Endothelial cell of hepatic sinusoid (primary cell): Measurements from ENCODE around the gene DNMT3A.

Experiments used
- in situ Hi-C: cut with HindIII; loops from 2 replicates; pipeline ENCODE4 v1.10.0; 2017; ENCODE audit warnings: low sequenced_read_pairs

DNMT3A gene

DNA sequence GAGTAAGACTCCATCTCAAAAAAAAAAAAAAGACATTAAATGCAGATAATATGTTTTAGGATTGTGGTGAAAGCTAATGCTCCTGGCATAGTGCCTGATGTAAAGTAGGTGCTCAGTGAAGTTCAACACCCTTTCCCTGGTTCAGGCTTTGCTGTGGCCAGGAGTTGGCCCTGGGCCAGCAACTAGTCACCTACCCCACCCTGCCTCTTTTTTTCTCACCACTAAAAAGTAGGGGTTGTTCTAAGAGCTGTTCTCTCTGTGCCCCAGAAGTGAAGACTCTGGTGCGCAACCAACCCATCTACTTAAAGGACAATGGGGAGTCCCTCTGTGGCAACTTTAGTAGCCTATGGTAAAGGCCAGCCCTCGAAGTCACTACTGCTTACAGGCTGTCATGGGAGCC, 75.9 kb downstream of the DNMT3A start:
- in situ Hi-C loops = no loop called here

DNA sequence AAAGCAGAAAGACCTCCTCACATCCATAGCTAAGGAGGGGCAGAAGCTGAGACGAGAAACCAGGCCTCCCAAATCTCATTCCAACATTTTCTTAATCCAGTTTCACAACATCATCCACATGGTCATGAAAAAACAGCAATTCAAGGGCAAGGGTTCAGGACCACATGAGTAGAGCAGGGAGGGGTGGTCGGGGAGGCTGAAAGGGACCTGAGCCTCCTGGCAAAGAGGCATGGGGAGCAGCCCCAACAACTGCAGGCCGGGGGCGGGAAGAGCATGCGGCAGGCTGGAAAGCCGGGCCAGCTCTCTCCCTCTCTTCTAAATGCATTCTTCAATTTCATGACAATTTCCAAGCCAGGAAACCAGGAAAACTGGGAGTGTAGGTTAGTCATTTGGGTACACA, 76.7 kb downstream of the DNMT3A start:
- in situ Hi-C loops = no loop called here

DNA sequence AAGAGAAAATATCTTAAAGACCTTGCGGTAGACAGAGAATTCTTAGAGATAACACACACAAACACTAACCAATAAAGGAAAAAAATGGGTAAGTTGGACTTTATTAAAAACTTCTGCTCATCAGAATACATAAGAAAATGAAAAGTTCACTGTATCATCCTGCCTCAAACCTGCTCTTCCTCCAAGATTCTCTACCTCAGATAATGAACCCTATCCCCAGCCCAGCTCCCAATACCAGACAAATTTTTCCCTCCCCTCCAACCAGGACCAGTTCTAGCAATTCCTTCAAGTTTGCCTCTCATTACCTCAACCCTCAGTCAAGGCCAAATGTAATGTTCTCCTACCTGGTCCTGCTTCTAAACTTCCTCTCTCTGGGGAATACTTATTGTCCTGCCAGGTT, 79.4 kb downstream of the DNMT3A start:
- in situ Hi-C loops = no loop called here

DNA sequence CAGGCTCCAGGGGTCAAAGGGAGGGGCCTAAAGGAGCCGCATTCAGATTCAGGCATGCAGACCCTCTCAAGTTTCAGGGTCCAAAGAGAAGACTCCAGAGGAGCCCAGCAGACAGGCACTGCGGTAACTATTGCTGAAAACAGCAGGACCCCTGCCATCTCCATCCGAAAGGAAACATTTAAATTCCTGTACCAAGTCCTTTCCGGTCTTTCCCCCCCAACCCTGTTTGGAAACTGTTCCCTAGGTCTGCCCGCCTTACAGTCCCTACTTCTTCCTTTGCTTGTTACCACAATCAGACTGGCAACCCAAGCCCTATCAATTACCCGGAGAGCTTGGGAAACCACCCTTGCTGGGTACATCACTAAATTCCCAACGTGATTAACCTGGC, 82.0 kb downstream of the DNMT3A start:
- in situ Hi-C loops = no loop called here

DNA sequence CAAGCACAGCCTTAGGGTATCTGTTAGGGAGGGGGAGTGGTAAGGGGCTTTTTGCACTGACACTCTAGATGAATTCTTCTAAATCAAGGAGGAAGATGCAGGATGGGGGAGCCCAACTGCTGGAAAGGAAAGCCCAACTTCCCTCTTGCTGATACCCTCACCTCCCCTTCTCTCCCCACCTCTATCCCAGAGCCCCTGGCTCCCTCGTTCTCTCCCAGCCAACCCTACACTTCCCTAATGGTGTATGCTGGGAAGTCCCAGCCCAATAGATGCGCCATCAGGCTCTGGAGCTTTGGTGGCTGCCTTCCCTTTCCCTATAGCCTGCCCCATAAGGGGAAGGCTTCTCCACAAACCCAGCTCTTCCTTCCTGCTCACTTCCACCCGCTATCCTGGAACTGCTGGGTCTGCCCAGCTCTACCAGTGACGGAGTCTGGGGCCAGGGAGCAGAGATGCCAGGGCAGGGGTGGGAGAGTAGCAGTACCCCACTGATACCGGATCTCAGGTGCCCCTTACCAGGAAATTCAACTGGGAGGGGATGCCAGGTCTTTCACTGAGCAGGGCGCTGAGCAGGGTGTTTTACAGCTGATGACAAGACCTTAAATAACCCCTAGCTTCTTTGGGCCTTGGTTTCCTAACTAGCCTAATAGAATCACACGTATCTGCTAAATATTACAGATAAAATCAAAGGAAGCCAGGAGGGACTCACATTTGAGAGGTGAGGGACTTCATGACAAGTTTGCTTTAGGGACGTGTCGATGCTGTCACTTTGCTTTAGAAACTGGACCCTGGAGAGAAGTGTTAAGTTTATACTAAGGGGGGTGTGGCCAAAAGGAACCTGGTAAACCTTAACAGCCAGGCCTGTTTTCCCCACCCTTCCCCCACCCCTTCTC, 82.6 kb downstream of the DNMT3A start:
- in situ Hi-C loops = no loop called here

DNA sequence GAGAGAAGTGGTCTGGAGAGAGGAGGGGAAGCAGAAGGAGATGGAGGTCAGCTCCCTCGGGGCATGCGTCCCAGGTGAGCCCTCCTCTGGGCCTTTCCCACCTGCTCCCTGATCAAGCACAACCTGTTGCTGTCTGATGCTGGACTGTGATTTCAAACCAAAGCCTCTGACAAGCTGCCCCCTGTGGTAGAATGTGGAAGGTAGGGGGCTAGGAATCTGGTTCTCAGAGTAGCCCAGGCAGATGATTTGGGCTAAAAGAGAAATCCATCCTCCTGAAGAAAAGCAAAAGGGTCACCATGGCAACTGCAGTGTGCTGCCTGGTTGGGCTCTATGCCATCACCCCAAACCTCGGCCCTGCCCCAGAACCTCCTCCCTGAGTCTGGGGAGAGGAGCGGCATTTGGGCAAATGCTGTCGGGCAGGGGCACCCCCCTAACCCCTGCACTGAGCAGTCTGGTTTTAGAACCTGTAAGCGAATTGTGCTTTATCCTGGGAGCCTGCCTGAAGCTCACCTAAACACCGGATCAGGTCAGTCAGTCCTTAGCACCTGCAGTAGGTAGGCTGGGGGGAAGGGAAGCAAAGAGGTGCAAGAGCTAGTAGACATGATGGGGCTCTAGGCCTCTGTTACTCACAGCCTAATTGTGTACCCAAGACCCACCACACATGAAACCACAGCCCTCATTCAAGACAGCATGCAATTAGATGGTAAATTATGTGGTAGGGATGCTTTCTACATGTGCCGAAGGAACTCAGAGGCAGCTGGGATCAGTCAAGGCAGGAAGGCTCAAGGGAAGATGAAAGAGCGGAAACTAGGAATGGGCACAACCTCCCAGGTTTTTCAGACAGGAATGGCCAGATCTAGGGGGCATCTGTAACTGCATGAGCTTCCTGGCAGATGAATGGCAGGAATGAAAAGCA, 83.5 kb downstream of the DNMT3A start:
- in situ Hi-C loops = no loop called here

DNA sequence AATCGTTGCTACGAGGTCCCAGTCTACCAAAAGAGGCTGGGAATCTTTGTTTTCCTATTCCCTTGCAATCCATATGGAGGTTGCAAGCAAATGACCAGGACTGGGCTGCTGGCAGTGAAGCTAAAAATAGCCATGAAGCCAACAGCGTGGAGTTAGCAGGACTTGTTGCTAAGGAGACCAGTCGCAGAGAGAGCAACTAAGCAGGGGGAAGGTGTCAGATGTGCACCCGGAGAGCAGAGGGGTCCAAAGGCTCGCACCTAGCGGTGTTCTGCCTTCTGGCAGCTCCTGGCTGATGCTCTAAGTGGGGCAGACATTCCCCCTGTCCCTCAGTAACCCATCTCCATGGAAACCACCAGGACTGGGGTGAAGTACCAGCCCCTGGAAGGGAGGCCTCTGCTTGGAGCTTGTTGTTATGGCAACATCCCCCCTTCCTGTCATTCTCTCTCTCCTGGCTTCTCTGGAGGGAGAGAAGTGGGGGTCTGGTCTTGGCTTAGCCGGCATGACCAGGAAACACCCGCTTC, 84.6 kb downstream of the DNMT3A start:
- in situ Hi-C loops = no loop called here

DNA sequence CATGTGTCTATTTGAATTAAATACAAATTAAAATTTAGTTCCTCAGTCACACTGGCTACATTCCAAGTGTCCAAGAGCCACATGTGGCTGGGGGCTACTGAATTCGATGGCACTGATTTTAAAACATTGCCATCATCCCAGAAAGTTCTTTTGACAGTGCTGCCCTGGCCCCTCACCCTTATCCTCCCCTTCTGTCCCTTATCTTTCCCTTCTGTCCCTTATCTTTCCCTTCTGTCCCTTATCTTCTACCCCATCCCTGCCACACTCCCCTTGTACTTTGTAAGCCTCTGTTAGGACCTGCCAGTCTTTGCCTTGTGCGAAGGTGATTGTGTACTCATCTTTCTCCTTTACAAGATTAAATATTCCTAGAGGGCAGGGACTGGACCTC, 85.2 kb downstream of the DNMT3A start:
- in situ Hi-C loops = no loop called here

DNA sequence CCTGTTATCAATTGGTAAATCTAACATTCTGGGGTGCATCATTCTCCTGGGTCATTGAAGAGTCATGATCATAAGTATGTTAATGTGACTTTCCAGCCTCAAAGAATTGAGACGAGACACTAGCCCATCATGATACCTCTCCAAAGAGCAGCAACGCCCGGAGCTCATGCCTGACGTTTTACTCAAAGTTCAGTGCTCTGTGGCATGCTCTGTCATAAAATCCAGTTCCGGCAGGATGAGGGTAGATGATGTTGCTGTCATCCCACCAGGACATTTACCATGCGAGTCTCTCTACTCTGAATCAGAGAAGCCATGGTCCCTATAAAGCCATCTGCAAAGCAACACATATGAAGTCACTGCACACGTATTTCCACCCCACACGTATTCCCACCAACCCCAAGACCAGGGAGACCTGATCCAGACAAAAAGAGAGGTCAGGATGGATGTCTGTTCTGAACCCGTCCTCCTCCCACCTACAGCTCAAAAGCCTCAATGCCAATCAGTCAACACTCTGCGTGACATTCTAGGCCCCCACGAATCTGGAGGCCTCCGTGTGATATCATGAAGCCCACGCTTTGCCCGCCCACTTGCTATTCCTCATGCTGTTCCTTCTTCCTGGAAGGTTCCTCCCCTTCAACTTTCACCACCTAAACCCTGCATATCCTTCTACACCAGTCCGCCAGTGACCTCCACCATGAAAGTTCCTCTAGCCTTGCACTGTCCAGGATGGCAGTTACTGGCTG, 85.8 kb downstream of the DNMT3A start:
- in situ Hi-C loops = no loop called here

DNA sequence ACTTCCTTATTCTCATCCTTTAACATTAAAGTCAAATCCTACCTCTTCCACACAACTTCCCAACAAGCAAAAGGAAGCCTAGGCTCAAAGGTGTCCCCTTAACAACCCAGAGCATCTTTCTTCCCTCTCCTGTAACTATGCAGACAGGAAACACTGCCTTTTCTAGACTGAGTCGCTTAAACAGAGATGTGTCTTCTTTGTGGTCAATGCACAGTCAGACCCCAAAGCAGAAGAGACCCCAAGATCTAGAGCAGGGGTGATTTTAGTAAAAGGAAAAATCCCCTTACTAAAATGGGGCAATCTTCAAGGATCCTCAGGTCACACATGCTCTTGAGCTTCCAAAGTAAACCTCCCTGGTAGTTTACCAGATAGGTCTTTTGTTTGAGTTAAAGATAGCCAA, 86.8 kb downstream of the DNMT3A start:
- in situ Hi-C loops = loop anchor here (5.0 kb wide), 2 partner anchors 32 to 48 kb away; no protein-coding TSS in a partner anchor

DNA sequence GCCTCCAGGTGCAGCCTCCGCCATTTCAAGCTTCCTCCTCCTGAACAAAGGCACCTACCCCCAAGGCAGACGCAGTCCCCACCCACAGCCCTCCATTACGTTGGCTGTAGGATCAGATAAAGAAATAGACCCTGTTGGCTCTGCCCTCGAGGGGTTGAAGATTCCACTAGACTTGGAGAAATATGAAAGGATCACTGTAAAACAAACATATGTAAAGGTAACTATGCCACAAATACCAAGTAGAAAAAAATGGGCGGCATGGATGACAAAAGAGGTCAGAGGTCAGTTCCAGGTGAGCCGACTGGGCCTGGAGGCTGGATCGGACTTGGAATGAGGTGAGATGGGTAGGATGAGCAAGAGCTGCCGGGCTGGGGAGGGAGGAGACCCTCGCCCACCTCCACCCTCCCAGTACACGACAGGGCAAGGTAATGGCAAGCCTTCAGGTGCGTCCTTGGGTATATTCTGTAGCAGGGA, 88.5 kb downstream of the DNMT3A start:
- in situ Hi-C loops = loop anchor here (5.0 kb wide), 2 partner anchors 34 to 46 kb away; no protein-coding TSS in a partner anchor

DNA sequence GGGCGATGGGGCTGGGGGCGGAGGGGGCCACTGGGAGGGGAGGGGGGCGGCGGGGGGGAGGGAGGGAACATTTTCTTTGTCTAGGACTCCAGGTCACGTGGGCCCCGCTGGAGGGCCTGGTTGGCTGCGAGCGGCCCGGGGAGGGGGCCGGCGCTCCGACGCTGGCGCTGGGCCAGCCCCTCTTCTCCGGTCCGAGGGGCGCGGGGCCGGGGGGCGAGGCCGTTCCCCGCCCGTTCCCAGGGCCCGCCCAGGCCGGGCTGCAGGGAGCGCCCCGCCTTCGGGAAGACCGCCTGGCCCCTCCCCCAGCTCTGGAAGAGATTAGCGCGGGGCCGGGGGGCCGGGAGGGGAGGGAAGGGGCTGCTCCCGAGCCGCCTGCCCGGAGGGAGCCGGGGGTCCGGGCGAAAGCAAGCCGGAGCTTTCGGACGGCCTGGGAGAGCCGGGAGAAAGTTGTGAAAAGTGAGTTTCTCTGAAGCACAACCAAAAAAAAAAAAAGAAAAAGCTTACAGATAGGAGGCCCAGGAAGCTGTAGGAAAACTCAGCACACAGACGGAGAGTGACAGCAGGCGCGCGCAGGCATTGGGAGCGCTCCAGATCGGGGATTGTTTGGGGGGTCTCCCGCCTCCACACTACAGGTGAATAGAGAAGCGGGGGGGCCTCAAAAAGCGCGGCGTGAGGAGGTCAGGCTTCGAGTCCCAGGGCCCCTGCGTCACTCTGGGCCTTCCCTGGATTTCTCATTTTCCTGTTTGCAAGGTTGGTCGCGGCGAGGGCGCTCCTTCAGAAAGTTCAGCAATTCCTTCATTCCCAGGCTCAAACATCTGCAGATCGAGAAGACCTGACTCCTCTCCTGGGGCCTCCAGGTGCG, 89.2 kb downstream of the DNMT3A start:
- in situ Hi-C loops = loop anchor here (5.0 kb wide), 2 partner anchors 35 to 45 kb away; no protein-coding TSS in a partner anchor

DNA sequence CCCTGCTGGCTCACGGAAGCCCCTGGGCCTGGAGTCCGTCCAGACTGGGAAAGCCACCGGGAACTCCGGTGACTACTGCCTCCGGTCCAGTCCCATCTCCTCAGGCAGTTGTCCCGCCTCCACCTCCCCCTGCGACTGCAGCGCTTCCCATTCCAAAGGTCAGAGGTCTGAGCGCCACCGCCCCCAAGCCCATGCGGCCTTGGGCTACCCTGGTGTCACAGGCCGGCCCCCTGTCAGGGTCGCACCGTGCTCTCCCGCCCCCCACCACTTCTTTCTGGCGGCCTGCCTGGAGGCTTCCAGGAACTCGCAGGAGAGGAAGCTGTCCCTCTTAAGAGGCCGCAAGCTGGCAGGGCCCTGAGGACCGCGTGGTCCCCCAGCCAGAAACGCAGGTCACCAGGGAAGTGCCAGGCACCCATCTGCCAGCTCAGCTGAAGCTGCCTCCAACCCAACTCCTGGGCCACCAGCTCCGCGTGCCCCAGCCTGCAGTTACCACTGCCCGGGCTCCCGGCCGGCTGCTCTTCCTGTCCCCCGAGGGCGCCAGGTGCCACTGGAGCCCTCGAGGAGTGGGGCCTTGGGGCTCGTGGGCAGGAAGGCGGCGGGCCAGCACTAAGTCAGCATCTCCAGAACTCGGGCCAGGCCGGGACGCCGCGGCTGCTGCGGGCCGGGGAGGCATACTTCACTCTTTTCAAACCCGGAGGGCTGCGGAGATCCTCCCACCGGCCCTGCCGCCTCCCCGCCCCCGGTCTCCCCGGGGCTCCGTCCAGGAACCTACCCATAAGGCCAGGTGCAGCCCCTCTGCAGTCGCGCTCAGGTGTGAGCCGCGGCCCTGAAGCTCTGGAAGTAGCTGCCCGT, 90.1 kb downstream of the DNMT3A start:
- in situ Hi-C loops = loop anchor here (5.0 kb wide), 2 partner anchors 36 to 44 kb away; no protein-coding TSS in a partner anchor

DNA sequence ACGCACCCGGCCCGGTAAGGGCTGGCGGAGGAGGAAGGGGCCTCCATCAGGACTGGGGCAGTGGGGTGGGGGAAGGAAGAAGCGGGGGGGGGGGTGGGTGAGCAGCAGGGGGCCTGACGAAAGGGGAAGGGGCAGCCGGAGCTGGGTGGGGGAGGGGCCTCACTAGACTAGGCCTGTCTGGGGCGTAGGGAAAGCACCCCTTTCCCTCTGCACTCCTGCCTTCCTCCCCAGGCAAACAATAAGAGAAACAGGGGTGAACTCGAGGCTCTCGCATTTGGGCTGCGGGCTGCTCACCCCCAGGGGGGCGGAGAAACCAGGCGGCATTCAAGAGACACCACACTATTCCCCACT, 90.7 kb downstream of the DNMT3A start:
- in situ Hi-C loops = loop anchor here (5.0 kb wide), 2 partner anchors 36 to 44 kb away; no protein-coding TSS in a partner anchor

DNA sequence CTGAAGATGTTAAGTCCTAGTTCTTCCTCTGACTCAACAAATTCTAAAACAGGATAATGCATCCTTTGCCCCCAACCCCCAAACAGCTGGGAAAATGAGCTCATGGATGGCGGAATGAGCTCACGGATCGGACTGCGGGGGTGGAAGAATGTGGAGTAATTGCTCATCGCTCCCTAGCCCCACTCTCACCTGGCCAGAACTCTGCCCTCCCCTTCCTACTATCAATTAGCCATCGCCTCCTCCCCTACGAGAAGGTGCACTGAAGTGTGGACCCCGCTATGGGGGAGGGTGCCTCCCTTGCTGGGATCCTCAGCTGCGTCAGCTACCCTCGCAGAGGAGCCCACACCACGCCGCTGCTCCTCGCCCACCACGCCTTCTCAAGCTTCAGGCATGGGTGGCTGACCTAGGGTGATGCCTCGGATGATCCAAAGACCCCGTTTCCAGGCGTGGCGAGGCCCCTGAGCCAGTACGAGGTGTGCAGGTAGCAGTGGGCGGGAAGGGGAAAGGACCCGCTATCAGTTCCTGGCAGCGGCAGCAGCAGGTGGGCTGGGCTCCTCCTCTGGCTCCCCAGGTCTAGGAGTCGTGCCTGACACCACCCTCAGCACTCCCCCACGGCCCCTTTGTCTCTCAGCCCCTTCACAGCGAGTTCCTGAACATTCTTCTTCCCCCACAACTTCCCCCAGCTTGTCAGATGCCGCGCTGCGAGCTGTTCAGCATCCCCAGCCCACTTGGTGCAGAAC, 91.2 kb downstream of the DNMT3A start:
- in situ Hi-C loops = loop anchor here (5.0 kb wide), 2 partner anchors 37 to 43 kb away; no protein-coding TSS in a partner anchor

DNA sequence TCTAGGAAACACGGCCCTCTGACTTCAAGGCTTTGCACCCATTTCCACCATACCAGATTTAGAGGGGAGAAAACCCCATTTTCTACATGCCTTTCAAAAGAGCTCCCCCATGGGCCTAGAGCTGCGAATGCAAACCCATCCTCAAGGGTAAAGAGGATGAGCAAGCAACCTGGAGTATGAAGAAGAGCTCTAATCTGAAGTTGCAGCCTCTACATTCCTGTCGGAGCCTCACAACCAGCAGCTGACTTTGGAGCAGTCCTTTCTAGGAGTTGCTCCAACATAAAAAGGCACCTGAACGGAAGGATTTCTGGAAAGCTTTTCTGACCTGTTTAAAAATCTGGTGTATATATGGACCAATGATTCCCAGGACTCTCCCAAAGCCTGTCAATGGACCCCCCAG, 91.9 kb downstream of the DNMT3A start:
- in situ Hi-C loops = loop anchor here (5.0 kb wide), 2 partner anchors 38 to 42 kb away; no protein-coding TSS in a partner anchor

DNA sequence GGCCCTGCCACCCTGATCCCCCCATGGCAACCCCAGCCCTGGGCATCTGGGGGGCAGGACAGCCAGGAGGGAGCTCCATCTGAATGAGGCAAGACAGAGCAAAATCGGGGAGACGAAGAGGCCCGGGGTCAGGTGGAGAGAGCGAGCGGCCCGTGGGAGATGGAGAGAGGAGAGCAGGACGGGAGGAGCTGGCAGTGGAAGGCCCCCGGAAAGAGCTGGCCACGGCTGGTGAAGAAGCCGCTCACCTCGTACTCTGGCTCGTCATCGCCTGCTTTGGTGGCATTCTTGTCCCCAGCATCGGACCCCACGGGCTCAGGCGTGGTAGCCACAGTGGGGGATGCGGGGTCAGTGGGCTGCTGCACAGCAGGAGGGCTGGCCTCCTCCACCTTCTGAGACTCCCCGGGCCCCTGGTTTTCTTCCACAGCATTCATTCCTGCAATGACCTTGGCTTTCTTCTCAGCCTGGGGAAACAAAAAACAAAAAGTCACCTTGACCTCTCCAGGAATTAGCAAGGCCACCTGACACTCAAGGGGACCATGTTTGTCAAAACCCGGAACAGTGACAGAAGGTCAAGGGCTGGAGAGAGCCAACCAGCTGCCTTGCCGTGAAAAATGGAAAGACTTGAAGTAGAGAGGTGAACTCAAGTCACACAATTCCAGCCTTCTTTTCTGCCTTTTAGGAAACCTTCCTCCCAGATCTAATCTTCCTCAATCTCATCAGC, 93.8 kb downstream of the DNMT3A start:
- in situ Hi-C loops = no loop called here
